ENCODE results near the gene DEPDC5.
"Not testable (repeated sequence)": the region's sequence is repeated elsewhere in the genome, so short reads cannot be mapped to it uniquely, and the experiment has no call there.

Gene DEPDC5

DNA sequence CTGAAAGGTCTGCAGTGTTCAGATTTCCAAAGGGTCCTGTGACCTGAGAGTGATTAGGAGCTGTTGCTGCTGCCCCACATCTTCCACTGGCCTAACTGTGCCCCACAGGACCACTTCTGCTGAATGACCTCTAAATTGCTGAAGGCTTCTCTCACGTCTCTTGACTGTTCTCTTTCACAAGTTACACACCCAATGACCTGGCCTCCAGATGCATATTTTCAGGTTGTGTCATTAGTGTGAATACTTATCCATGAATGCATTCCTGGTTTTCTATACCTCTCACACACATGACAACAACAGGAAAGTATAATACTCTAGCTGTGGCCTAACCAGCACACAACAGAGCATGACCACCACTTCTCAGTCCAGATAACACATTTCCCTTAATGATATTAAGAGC is 19.3 kb upstream of the DEPDC5 start:
- FAIRE-seq (no peak), DNase-seq (ENCODE audit: insufficient read length) (no peak)

DNA sequence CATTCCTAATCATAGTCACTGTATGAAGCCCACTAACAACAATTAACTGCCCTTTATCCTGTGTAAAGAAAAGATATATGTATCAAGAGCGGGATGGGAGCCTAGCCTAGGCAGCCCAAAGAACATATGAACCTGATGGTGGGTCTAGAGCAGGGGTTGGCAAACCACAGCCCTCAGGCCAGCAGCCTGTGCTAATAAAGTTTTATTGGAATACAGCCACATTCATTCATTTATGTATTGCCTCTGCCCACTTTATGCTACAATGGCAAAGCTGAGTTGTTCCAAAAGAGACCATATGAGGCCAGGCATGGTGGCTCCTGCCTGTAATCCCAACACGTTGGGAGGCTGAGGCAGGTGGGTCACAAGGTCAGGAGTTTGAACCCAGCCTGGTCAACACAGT is 17.4 kb upstream of the DEPDC5 start:
- DNase-seq (ENCODE audit: insufficient read length), result no peak
- FAIRE-seq, result no peak
- no peak for TF ChIP-seq TAF1 (IDR thresholded peaks at IDR 0.05; ENCODE audit: borderline replicate concordance, low read depth, low read length)
- no peak for TF ChIP-seq POLR2A (IDR thresholded peaks at IDR 0.05; ENCODE audit: low read depth, low read length)
- TF ChIP-seq POLR2AphosphoS5 (IDR thresholded peaks at IDR 0.05; ENCODE audit: low read depth, low read length), result no peak

More for the DNA sequence above, 19.3 kb upstream of the DEPDC5 start:
- no peak for TF ChIP-seq TAF1 (IDR thresholded peaks at IDR 0.05; ENCODE audit: borderline replicate concordance, low read depth, low read length)
- no peak for TF ChIP-seq POLR2A (IDR thresholded peaks at IDR 0.05; ENCODE audit: low read depth, low read length)
- TF ChIP-seq POLR2AphosphoS5 (IDR thresholded peaks at IDR 0.05; ENCODE audit: low read depth, low read length), result no peak

GRCh38 chr22:31737932-31738331 is 15.9 kb upstream of the DEPDC5 start:
- TF ChIP-seq TAF1 (IDR thresholded peaks at IDR 0.05; ENCODE audit: borderline replicate concordance, low read depth, low read length) (no peak), POLR2A (IDR thresholded peaks at IDR 0.05; ENCODE audit: low read depth, low read length) (no peak), POLR2AphosphoS5 (IDR thresholded peaks at IDR 0.05; ENCODE audit: low read depth, low read length) (no peak)

DNA sequence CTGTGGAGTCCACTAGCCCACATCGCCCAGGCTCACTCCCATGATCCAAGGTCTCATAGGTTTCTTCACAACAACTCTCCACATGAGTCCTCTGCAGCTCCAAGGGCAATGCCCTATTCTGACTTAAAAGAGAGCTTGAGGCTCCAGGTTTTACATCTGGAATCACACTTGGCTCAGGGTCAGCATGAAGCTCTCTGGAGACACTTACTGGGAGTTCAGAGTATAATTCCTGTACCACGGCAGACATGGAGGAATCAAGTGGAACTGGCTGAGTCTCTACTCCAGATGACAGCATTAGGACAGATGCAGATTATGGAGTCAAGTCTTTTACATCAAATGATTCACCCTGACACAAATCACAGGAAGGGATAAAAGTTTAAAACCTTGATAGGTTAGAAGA is 15.3 kb upstream of the DEPDC5 start:
- TF ChIP-seq POLR2AphosphoS5 (IDR thresholded peaks at IDR 0.05; ENCODE audit: low read depth, low read length) (no peak), TAF1 (IDR thresholded peaks at IDR 0.05; ENCODE audit: borderline replicate concordance, low read depth, low read length) (no peak), POLR2A (IDR thresholded peaks at IDR 0.05; ENCODE audit: low read depth, low read length) (no peak)
- FAIRE-seq (no peak), DNase-seq (ENCODE audit: insufficient read length) (no peak)

More at GRCh38 chr22:31737932-31738331, 15.9 kb upstream of the DEPDC5 start:
- FAIRE-seq (no peak), DNase-seq (ENCODE audit: insufficient read length) (no peak)

GRCh38 chr22:31739795-31740201 is 14.0 kb upstream of the DEPDC5 start:
- no peak for TF ChIP-seq POLR2A (IDR thresholded peaks at IDR 0.05; ENCODE audit: low read depth, low read length)
- TF ChIP-seq POLR2AphosphoS5 (IDR thresholded peaks at IDR 0.05; ENCODE audit: low read depth, low read length), result no peak
- TF ChIP-seq TAF1 (IDR thresholded peaks at IDR 0.05; ENCODE audit: borderline replicate concordance, low read depth, low read length), result no peak
- DNase-seq (ENCODE audit: insufficient read length) (no peak), FAIRE-seq (no peak)

GRCh38 chr22:31740314-31740713 is 13.5 kb upstream of the DEPDC5 start:
- FAIRE-seq; DNase-seq (ENCODE audit: insufficient read length): not testable (repeated sequence)

DNA sequence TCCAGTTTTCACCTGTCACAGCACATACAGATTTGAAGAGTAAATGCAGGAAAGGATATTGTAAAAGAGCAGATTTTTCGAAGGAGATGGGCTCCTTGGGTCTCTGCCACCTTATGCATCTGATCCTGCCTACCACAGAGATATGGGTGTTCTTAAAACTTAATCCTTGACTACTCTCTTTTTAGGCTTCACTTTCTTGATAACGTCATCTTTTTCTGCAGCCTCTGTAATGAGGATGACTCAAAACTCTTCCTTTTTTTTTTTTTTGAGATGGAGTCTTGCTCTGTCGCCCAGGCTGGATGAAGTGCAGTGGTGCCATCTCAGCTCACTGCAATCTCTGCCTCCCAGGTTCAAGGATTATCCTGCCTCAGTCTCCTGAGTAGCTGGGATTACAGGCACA is 11.7 kb upstream of the DEPDC5 start:
- peak; percentile 80 for FAIRE-seq
- DNase-seq (ENCODE audit: insufficient read length), result no peak
- TF ChIP-seq POLR2A (IDR thresholded peaks at IDR 0.05; ENCODE audit: low read depth, low read length) (no peak), TAF1 (IDR thresholded peaks at IDR 0.05; ENCODE audit: borderline replicate concordance, low read depth, low read length) (no peak), POLR2AphosphoS5 (IDR thresholded peaks at IDR 0.05; ENCODE audit: low read depth, low read length) (no peak)

DNA sequence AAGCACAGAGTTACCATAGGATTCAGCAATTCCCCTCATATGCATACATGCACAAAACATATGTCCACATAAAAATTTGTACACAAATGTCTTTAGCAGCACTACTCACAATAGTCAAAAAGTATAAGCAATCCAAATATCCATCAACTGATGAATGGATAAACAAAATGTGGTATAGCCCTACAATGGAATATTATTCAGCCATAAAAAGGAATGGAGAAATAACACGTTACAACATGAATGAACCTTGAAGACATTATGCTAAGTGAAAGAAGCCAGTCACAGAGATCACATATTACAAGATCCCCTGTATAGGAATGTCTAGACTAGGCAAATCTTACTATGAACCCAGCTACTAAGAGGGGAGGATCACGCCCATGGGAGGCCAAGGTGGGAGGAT is 11.1 kb upstream of the DEPDC5 start:
- TF ChIP-seq TAF1 (IDR thresholded peaks at IDR 0.05; ENCODE audit: borderline replicate concordance, low read depth, low read length) (no peak), POLR2AphosphoS5 (IDR thresholded peaks at IDR 0.05; ENCODE audit: low read depth, low read length) (no peak), POLR2A (IDR thresholded peaks at IDR 0.05; ENCODE audit: low read depth, low read length) (no peak)
- no peak for DNase-seq (ENCODE audit: insufficient read length)
- no peak for FAIRE-seq

DNA sequence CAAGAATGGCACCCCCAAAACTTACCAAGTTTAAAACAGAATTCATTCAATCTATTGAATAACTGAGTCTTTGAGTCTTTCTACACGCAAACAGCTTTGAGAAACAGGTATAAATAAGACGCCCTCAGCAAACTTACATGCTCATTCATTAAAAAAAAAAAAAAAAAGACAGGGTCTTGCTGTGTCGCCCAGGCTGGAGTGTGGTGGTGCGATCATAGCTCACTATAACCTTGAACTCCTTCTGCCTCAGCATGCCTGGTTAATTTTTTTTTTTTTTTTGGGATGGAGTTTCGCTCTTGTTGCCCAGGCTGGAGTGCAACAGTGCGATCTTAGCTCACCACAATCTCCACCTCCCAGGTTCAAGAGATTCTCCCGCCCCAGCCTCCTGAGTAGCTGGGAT is 9.9 kb upstream of the DEPDC5 start:
- TF ChIP-seq POLR2AphosphoS5 (IDR thresholded peaks at IDR 0.05; ENCODE audit: low read depth, low read length) (no peak), POLR2A (IDR thresholded peaks at IDR 0.05; ENCODE audit: low read depth, low read length) (no peak), TAF1 (IDR thresholded peaks at IDR 0.05; ENCODE audit: borderline replicate concordance, low read depth, low read length) (no peak)
- FAIRE-seq, result no peak
- DNase-seq (ENCODE audit: insufficient read length), result no peak

DNA sequence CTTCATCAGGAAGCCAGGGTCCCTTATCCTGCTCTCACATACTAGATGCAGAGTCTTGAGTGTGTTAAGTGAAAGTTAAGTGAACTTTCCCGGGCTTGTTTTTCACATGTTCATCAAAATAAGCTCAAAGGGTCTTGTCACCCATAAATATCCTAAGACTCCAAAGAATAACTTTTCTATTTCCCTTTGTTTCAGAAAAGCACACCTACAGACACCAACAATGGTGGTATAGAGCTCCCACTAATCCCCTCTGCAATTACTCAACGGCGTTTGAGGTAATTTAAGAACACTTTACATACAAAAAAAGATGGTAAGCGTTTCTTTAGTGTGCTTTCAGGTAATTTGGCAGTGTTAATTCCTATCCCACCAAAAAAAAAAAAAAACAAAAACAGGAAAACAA is 6.4 kb upstream of the DEPDC5 start:
- no peak for DNase-seq (ENCODE audit: insufficient read length)
- no peak for FAIRE-seq
- TF ChIP-seq TAF1 (IDR thresholded peaks at IDR 0.05; ENCODE audit: borderline replicate concordance, low read depth, low read length), result no peak
- no peak for TF ChIP-seq POLR2A (IDR thresholded peaks at IDR 0.05; ENCODE audit: low read depth, low read length)
- TF ChIP-seq POLR2AphosphoS5 (IDR thresholded peaks at IDR 0.05; ENCODE audit: low read depth, low read length), result no peak

DNA sequence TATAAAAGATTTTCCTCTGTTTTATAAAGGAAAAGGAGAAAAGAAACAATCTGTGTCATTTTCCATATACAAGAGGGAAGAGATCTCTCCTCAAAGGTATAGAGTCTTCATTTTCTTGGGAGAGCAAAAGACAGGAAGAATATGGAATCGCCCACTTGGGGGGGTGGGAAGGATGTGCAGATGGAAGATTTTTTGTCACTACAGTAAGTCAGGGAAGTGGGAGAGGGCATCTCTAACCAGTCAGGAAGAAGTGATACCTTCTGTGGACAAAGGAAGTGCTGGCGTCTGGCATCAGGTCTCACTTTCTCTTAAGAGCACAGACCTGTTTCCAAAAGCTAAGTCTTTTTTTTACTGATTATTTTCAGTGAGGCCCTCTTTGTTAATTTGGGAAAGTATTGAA is 5.3 kb upstream of the DEPDC5 start:
- DNase-seq (ENCODE audit: insufficient read length) (no peak), FAIRE-seq (no peak)
- TF ChIP-seq TAF1 (IDR thresholded peaks at IDR 0.05; ENCODE audit: borderline replicate concordance, low read depth, low read length) (no peak), POLR2AphosphoS5 (IDR thresholded peaks at IDR 0.05; ENCODE audit: low read depth, low read length) (no peak), POLR2A (IDR thresholded peaks at IDR 0.05; ENCODE audit: low read depth, low read length) (no peak)

- DNase-seq (ENCODE audit: insufficient read length), result peak; percentile 90
- peak; percentile 91 for FAIRE-seq
- TF ChIP-seq TAF1 (IDR thresholded peaks at IDR 0.05; ENCODE audit: borderline replicate concordance, low read depth, low read length) (peak; percentile 87), POLR2A (IDR thresholded peaks at IDR 0.05; ENCODE audit: low read depth, low read length) (peak; percentile 96), POLR2AphosphoS5 (IDR thresholded peaks at IDR 0.05; ENCODE audit: low read depth, low read length) (peak; percentile 93)
Measured at GRCh38 chr22:31749636-31750364, 4.0 kb upstream of the DEPDC5 start, which contains the start of gene PRR14L. Gene PRR14L (minus strand): TSS chr22:31750132. CDS start chr22:31738860, 11,272 bp downstream.
